ENCODE data around the gene ERP29. TPM values are rescaled to one million over a fixed set of nuclear protein-coding genes. Genes with fewer than 3 reads are reported as not detected.
A peak's percentile ranks its signal among the peaks of the same experiment; 100 is the strongest.

The ERP29 gene
- polyA plus RNA-seq, 1 donor from 2014 or later = 257 TPM

GRCh38 chr12:112011685-112012084 is 1.5 kb upstream of the ERP29 start:
- H3K4me1 Mint-ChIP-seq = peaks cover 20 to 34% (median 33%) of the 10 kb centered on the region in 3 donors
- H3K36me3 Mint-ChIP-seq = peaks cover 17% of the 10 kb centered on the region
- H3K4me3 Mint-ChIP-seq = peak overlapping the region; percentile 87 to 95 (median 92)
- peaks cover 0 to 5% (median 0%) of the 10 kb centered on the region in 3 donors for H3K9me3 Mint-ChIP-seq
- H3K27ac Mint-ChIP-seq = peak overlapping the region; percentile 65 to 88 (median 87)
- H3K27me3 Mint-ChIP-seq = no peaks in the 10 kb centered on the region

GRCh38 chr12:112013601-112014402 is 576 bp downstream of the ERP29 start:
- Mint-ChIP-seq H3K9me3 (peaks cover 0 to 5% (median 0%) of the 10 kb centered on the region in 3 donors), H3K4me3 (peak overlapping the region; percentile 87 to 95 (median 92)), H3K27ac (peak overlapping the region; percentile 87 to 96 (median 88)), H3K27me3 (no peaks in the 10 kb centered on the region), H3K4me1 (peaks cover 22 to 45% (median 41%) of the 10 kb centered on the region in 3 donors), H3K36me3 (peaks cover 21% of the 10 kb centered on the region)

DNA sequence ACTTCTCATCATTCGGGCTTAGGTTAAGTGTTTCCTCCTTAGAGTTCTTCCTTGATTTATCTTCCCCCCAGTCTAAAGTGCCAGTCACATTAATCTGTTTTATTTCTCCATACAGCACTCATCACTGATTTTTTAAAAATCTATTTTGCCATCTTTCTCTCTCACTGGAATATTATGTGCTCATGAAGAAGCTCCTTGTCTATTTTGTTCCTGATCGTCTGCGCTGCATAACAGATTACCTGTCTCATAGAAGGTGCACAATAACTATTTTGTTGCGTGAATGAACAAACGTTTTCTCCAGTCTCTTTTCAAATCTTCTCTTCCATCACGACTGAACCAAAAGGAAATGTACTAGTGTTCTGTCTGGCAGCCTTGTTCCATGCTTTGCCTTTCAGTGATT is 2.7 kb downstream of the ERP29 start:
- Mint-ChIP-seq H3K4me1 (peaks cover 31 to 50% (median 43%) of the 10 kb centered on the region in 3 donors), H3K4me3 (peak overlapping the region in 3 of 4 donors; percentile 44 to 80 (median 77)), H3K36me3 (peaks cover 18% of the 10 kb centered on the region), H3K27me3 (no peaks in the 10 kb centered on the region), H3K27ac (peak overlapping the region; percentile 14 to 66 (median 48)), H3K9me3 (peaks cover 0 to 5% (median 0%) of the 10 kb centered on the region in 3 donors)

DNA sequence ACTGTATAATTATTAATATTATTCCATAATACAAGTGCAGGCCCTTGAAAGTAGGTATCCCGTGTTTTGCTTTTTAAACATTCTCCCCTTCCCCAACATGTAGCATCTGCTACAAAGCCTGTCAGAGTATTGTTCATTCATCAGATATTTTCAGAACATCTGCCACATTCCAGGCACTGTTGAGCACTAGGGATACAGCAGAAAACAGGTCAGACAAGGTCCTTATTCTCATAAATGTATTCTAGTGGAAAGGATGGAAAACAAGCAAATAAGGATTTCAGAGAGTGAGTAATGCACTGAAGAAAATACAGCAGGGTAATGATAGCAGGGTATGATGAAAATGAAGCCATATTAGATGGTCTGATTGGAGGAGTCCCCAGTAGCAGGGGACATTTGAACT is 3.8 kb downstream of the ERP29 start:
- peaks cover 30 to 42% (median 35%) of the 10 kb centered on the region in 3 donors for H3K4me1 Mint-ChIP-seq
- no peaks in the 10 kb centered on the region for H3K27me3 Mint-ChIP-seq
- peaks cover 17% of the 10 kb centered on the region for H3K36me3 Mint-ChIP-seq
- no peak overlapping the region for H3K4me3 Mint-ChIP-seq
- H3K27ac Mint-ChIP-seq = peak overlapping the region in 2 of 3 donors; percentile 3 to 40
- H3K9me3 Mint-ChIP-seq = peaks cover 0 to 5% (median 0%) of the 10 kb centered on the region in 3 donors

- H3K4me3 Mint-ChIP-seq = peak overlapping the region in 1 of 4 donors; percentile 28
- H3K9me3 Mint-ChIP-seq = peaks cover 0 to 5% (median 0%) of the 10 kb centered on the region in 3 donors
- peaks cover 27 to 45% (median 31%) of the 10 kb centered on the region in 3 donors for H3K4me1 Mint-ChIP-seq
- H3K27me3 Mint-ChIP-seq = no peaks in the 10 kb centered on the region
- H3K27ac Mint-ChIP-seq = peak overlapping the region; percentile 24 to 84 (median 83)
- H3K36me3 Mint-ChIP-seq = peaks cover 16% of the 10 kb centered on the region
Observed at GRCh38 chr12:112018571-112019237, 5.5 kb downstream of the ERP29 start.

DNA sequence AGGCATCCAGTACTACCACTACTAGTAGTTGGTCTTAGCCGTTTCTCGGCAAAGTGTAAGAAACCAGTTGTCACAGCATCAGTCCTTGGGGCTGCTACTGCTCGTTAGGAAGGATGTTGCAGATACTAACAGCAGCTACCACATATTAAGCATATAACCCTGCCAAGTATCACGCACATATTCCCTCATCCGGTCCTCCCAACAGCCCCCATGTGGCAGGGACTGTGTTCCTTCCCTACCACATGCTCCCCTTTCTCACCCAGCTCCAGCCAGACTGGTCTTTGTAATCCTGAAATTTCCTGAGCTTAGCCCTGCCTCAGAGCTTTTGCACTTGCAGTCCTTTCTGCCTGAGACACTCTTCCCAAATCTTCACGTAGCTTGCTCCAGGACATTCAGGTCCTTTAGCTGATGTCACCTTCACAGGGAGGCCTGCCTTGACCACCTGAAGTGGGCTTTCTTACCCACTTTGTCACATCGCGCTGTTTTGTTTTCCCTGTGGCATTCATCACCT is 7.8 kb downstream of the ERP29 start:
- Mint-ChIP-seq H3K4me3 (no peak overlapping the region), H3K27me3 (no peaks in the 10 kb centered on the region), H3K36me3 (peaks cover 9% of the 10 kb centered on the region), H3K9me3 (peaks cover 0 to 2% (median 0%) of the 10 kb centered on the region in 3 donors), H3K27ac (no peak overlapping the region), H3K4me1 (peaks cover 21 to 42% (median 24%) of the 10 kb centered on the region in 3 donors)

- H3K36me3 Mint-ChIP-seq = peaks cover 4% of the 10 kb centered on the region
- H3K9me3 Mint-ChIP-seq = no peaks in the 10 kb centered on the region
- peak overlapping the region in 2 of 4 donors; percentile 58 to 68 for H3K4me3 Mint-ChIP-seq
- H3K27me3 Mint-ChIP-seq = no peaks in the 10 kb centered on the region
- H3K4me1 Mint-ChIP-seq = peaks cover 26 to 36% (median 28%) of the 10 kb centered on the region in 3 donors
- peak overlapping the region; percentile 21 to 81 (median 73) for H3K27ac Mint-ChIP-seq
Observed at GRCh38 chr12:112022241-112023016, 9.2 kb downstream of the ERP29 start.

DNA sequence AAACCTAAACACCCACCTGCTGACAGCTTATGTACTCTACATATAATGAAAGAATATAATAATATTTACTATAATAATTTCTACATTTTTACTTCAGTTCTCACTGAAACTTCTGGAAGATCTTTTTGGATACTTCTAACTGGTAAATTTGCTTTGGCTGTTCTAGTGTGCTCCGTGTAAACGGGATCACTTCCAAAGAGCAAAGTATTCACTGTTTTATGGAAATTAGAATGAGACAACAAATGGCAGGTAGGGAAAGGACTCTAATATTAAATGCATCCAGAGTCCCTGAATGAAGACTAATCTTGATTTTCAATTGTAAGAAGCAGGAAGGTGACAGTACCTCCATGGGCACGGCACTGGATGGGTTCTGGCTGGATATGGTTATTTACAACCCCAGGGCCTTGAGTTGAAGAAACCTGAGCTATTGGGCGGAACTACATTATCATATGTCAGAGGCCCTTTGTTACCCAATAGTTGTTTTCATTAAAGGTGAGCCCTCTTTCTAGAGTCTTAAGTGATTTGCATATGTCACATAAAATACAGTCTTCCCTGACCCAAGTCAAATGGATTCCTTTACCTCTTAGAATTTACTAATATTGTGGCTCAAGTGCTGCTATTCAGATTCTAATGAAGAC is 10.7 kb downstream of the ERP29 start:
- Mint-ChIP-seq H3K4me3 (no peak overlapping the region), H3K36me3 (no peaks in the 10 kb centered on the region), H3K9me3 (no peaks in the 10 kb centered on the region), H3K27ac (no peak overlapping the region), H3K4me1 (peaks cover 24 to 30% (median 28%) of the 10 kb centered on the region in 3 donors), H3K27me3 (no peaks in the 10 kb centered on the region)

GRCh38 chr12:112025808-112026375 is 12.7 kb downstream of the ERP29 start:
- Mint-ChIP-seq H3K27ac (peak overlapping the region in 2 of 3 donors; percentile 87 to 93), H3K9me3 (no peaks in the 10 kb centered on the region), H3K4me3 (peak overlapping the region in 3 of 4 donors; percentile 7 to 77 (median 27)), H3K36me3 (no peaks in the 10 kb centered on the region), H3K27me3 (no peaks in the 10 kb centered on the region), H3K4me1 (peaks cover 22 to 31% (median 29%) of the 10 kb centered on the region in 3 donors)

DNA sequence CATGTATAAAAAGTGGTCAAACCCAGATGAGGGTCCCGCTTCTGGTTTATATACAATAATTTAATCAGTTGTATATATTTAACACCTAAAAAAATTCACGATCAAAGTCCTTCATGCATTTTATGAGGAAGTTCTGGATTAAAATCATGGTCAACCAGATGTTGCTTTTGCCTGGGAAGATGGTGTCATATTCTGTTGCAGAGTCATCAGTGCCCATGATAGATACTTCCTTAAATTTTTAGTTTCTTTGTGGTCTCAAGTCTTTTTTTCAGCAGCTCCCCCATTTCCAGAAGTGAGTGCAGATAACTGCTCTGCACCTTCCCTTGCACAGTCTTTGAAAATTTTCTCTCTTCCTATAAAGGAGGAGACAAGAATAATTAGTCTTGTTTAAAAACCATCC is 16.1 kb downstream of the ERP29 start:
- Mint-ChIP-seq H3K36me3 (no peaks in the 10 kb centered on the region), H3K4me1 (peaks cover 21 to 24% (median 23%) of the 10 kb centered on the region in 3 donors), H3K9me3 (no peaks in the 10 kb centered on the region), H3K27me3 (no peaks in the 10 kb centered on the region), H3K4me3 (no peak overlapping the region), H3K27ac (no peak overlapping the region)

DNA sequence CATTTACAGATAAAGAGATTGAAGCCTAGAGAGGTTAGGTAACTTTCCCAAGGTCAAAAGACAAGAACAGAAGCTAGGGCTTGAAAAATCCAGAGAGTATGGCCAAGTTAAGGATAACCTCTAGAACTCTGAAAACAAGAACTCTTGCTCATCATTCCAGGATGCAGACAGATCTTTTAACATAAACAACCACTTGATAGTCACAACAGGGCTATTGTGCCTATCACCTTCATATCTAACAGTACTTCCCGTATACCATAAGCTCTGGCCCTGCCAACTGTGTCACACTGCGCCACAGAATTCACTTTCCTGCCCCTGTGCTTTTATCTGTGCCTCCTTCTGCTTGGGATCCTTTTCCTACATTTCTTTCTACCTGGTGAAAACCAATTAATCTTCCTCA is 18.2 kb downstream of the ERP29 start:
- H3K9me3 Mint-ChIP-seq = no peaks in the 10 kb centered on the region
- peak overlapping the region in 1 of 3 donors; percentile 79 for H3K27ac Mint-ChIP-seq
- H3K4me1 Mint-ChIP-seq = peaks cover 13 to 17% (median 13%) of the 10 kb centered on the region in 3 donors
- no peaks in the 10 kb centered on the region for H3K36me3 Mint-ChIP-seq
- no peaks in the 10 kb centered on the region for H3K27me3 Mint-ChIP-seq
- no peak overlapping the region for H3K4me3 Mint-ChIP-seq

GRCh38 chr12:112032292-112032691 is 19.1 kb downstream of the ERP29 start:
- Mint-ChIP-seq H3K27me3 (no peaks in the 10 kb centered on the region), H3K27ac (no peak overlapping the region), H3K4me3 (no peak overlapping the region), H3K9me3 (no peaks in the 10 kb centered on the region), H3K36me3 (no peaks in the 10 kb centered on the region), H3K4me1 (peaks cover 10 to 16% (median 13%) of the 10 kb centered on the region in 3 donors)

- Mint-ChIP-seq H3K4me3 (no peak overlapping the region), H3K36me3 (no peaks in the 10 kb centered on the region), H3K27ac (no peak overlapping the region), H3K27me3 (no peaks in the 10 kb centered on the region), H3K9me3 (no peaks in the 10 kb centered on the region), H3K4me1 (peaks cover 0 to 5% (median 4%) of the 10 kb centered on the region in 3 donors)
Observed at GRCh38 chr12:112035219-112035785, 22.1 kb downstream of the ERP29 start.
